Measurements from ENCODE around the gene CCR6. TPM values are rescaled to one million over a fixed set of nuclear protein-coding genes. Genes with fewer than 3 reads are reported as not detected.

Gene CCR6
- total and polyA plus RNA-seq, 2 of the 13 experiments (the other 11 are each of a cell fraction or from before 2014, with no cell fraction given), result 4.5 to 8.7 TPM

- TF ChIP-seq ZNF318 (CRISPR knock-in tag; IDR thresholded peaks at IDR 0.05) (no peak), ZNF839 (CRISPR knock-in tag; IDR thresholded peaks at IDR 0.05; ENCODE audit: borderline replicate concordance) (no peak), SKI (IDR thresholded peaks at IDR 0.05; ENCODE audit: partially characterized antibody) (peak; percentile 98), ZNF580 (CRISPR knock-in tag; IDR thresholded peaks at IDR 0.05; ENCODE audit: borderline replicate concordance, low read depth) (peak; percentile 59; the same call in 1 of the 2 replicates), HNF1B (CRISPR knock-in tag; IDR thresholded peaks at IDR 0.05) (peak; percentile 64), NFE2L1 (CRISPR knock-in tag; IDR thresholded peaks at IDR 0.05; ENCODE audit: borderline replicate concordance) (no peak), ETS1 (CRISPR knock-in tag; IDR thresholded peaks at IDR 0.05) (no peak), MAF1 (CRISPR knock-in tag; IDR thresholded peaks at IDR 0.05; ENCODE audit: borderline replicate concordance) (no peak), ZMAT3 (CRISPR knock-in tag; conservative IDR thresholded peaks at IDR 0.05) (peak; percentile 72; the same call in 1 of the 2 replicates), HHEX (CRISPR knock-in tag; IDR thresholded peaks at IDR 0.05) (peak; percentile 69; the same call in 1 of the 2 replicates), POGK (CRISPR knock-in tag; conservative IDR thresholded peaks at IDR 0.05) (peak; percentile 76; the same call in 1 of the 2 replicates), SRY (CRISPR knock-in tag; IDR thresholded peaks at IDR 0.05) (peak; percentile 85; the same call in 1 of the 2 replicates), TEAD3 (CRISPR knock-in tag; optimal IDR thresholded peaks at IDR 0.05; ENCODE audit: borderline replicate concordance) (peak; percentile 81)
These were observed 8.1 kb downstream of the CCR6 start (continued) for GRCh38 chr6:167130712-167131684.

Data from HepG2 (cell line).